IPS-18a (cell line): ENCODE measurements around the gene FRYL.
"Not testable (repeated sequence)": the region's sequence is repeated elsewhere in the genome, so short reads cannot be mapped to it uniquely, and the experiment has no call there.

Experiments used
- H3K27ac ChIP-seq: one replicate; pipeline ENCODE4 v1.5.1; 2013; ENCODE audit warnings: low read length
- H3K27me3 ChIP-seq: one replicate; pipeline ENCODE4 v1.6.1; 2013; ENCODE audit warnings: mild to moderate bottlenecking, low read length; ENCODE audit not compliant: control insufficient read depth, insufficient read depth
- H3K36me3 ChIP-seq: one replicate; pipeline ENCODE4 v1.6.1; 2013; ENCODE audit warnings: low read depth, low read length; ENCODE audit not compliant: control insufficient read depth
- H3K4me1 ChIP-seq: one replicate; pipeline ENCODE4 v1.6.1; 2013; ENCODE audit warnings: low read depth, low read length; ENCODE audit not compliant: control insufficient read depth
- H3K4me3 ChIP-seq: one replicate; pipeline ENCODE4 v1.5.1; 2013; ENCODE audit warnings: low read length
- H3K9ac ChIP-seq: one replicate; pipeline ENCODE4 v1.6.1; 2013; ENCODE audit warnings: mild to moderate bottlenecking, low read length, moderate library complexity
- H3K9me3 ChIP-seq: one replicate; pipeline ENCODE4 v1.6.1; 2013; ENCODE audit warnings: low read depth, low read length; ENCODE audit not compliant: control insufficient read depth

FRYL gene

GRCh38 chr4:48462363-48462762 is 317.7 kb downstream of the FRYL start:
- Histone ChIP-seq H3K27me3 (no peaks in the 10 kb centered on the region), H3K36me3 (no peaks in the 10 kb centered on the region), H3K4me1 (no peaks in the 10 kb centered on the region), H3K9me3 (no peaks in the 10 kb centered on the region), H3K4me3 (no peak overlapping the region), H3K27ac (no peak overlapping the region), H3K9ac (no peak overlapping the region)

DNA sequence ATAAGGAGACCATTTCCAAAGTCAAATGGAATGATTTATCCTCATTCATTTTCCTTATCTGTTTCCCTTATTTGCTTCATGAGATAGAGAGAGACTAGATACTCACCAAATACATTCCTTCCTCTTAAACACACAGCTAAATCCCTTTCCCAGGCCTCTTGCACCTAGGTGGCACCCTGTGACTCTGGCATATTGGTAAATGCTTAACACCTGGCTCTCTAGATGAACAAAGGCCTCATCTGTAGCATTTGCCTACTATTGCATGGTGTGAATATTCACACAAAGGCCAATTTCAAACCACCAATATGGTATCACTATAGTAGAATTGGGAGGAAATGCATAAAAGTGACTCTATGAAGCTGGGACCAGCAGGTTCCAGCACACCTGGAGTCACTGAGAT is 319.1 kb downstream of the FRYL start:
- H3K27ac ChIP-seq: no peak overlapping the region
- no peaks in the 10 kb centered on the region for H3K4me1 ChIP-seq
- H3K4me3 ChIP-seq: no peak overlapping the region
- H3K36me3 ChIP-seq: no peaks in the 10 kb centered on the region
- no peak overlapping the region for H3K9ac ChIP-seq
- no peaks in the 10 kb centered on the region for H3K27me3 ChIP-seq
- H3K9me3 ChIP-seq: no peaks in the 10 kb centered on the region

- H3K36me3 ChIP-seq: no peaks in the 10 kb centered on the region
- no peak overlapping the region for H3K9ac ChIP-seq
- H3K9me3 ChIP-seq: no peaks in the 10 kb centered on the region
- H3K27ac ChIP-seq: no peak overlapping the region
- H3K27me3 ChIP-seq: no peaks in the 10 kb centered on the region
- no peaks in the 10 kb centered on the region for H3K4me1 ChIP-seq
- no peak overlapping the region for H3K4me3 ChIP-seq
Observed at GRCh38 chr4:48454591-48454990, 325.5 kb downstream of the FRYL start.

DNA sequence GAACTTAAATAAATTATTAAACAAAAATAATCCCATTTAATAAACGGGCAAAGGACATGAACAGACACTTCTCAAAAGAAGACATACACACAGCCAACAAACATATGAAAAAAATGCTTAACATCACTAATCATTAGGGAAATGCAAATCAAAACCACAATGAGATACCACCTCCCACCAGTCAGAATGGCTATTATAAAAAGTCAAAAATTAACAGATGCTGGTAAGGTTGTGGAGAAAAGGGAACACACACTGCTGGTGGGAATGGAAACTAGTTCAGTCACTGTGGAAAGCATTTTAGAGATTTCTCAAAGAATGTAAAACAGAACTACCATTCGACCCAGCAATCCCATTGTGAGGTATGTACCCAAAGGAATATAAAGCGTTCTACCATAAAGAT is 328.4 kb downstream of the FRYL start:
- not testable (repeated sequence) for H3K9ac ChIP-seq, H3K27me3 ChIP-seq, H3K27ac ChIP-seq, H3K9me3 ChIP-seq, H3K4me1 ChIP-seq, H3K4me3 ChIP-seq, H3K36me3 ChIP-seq

DNA sequence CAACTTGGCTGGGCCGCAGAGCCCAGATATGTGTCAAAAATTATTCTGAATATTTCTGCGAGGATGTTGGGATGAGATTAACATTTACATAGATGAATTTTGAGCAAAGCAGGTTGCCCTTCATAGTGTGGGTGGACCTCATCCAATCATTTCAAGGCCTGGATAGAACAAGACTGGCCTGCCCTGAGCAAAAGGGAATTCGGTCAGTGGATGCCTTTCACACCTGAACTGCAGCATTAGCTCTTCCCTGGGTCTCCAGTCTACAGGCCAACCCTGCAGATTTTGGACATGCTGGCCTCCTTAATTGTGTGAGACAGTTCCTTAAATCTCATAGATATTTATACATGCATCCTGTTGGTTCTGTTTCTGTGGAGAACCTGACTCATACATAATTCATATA is 329.3 kb downstream of the FRYL start:
- no peaks in the 10 kb centered on the region for H3K36me3 ChIP-seq

DNA sequence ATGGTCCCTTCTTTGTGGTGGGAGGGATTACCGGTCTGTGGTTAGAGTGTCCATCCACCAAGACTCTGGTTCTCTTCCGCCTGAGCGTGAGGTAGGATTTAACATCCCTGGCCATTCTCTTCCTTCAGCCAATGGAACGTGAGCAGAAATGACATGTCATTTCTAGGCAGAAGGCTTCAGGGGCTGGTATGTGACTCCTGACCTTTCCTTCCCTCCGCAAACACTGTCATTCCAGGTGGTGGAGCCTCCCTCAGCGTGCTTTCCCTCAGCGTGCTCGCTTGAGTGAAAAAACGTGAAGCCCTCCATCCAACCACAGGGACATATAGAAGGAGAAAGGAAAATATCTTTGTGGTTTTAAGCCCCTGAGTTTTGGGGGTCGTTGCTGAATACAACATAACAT is 330.9 kb downstream of the FRYL start:
- H3K27ac ChIP-seq: no peak overlapping the region
- H3K27me3 ChIP-seq: no peaks in the 10 kb centered on the region
- H3K4me1 ChIP-seq: no peaks in the 10 kb centered on the region
- no peak overlapping the region for H3K4me3 ChIP-seq
- H3K36me3 ChIP-seq: no peaks in the 10 kb centered on the region
- H3K9ac ChIP-seq: no peak overlapping the region
- H3K9me3 ChIP-seq: no peaks in the 10 kb centered on the region

More for the DNA sequence above, 329.3 kb downstream of the FRYL start:
- no peak overlapping the region for H3K9ac ChIP-seq
- H3K4me1 ChIP-seq: no peaks in the 10 kb centered on the region
- no peaks in the 10 kb centered on the region for H3K27me3 ChIP-seq
- no peaks in the 10 kb centered on the region for H3K9me3 ChIP-seq
- no peak overlapping the region for H3K27ac ChIP-seq
- no peak overlapping the region for H3K4me3 ChIP-seq
